Karpas-422 (cell line): Measurements from ENCODE around the gene LIPC. TPM values are rescaled to one million over a fixed set of nuclear protein-coding genes. Genes with fewer than 3 reads are reported as not detected.

Experiments
- DNase-seq: peaks from one replicate; pipeline ENCODE4 v3.0.0-alpha.2; 2015
- H2AFZ ChIP-seq: fragments of 200-600 bp; sonication (generic); 2 replicates; pipeline ENCODE4 v1.6.1; 2014; ENCODE audit warnings: antibody characterized with exemption, low read length, mixed read lengths
- H3K27ac ChIP-seq: fragments of 200-600 bp; sonication (generic); 2 replicates; pipeline ENCODE4 v1.5.1; 2014; ENCODE audit warnings: mild to moderate bottlenecking, low read length, moderate library complexity
- H3K27me3 ChIP-seq: fragments of 200-600 bp; sonication (generic); 2 replicates; pipeline ENCODE4 v1.6.1; 2014; ENCODE audit warnings: low read length, mixed read lengths
- H3K36me3 ChIP-seq: fragments of 200-600 bp; sonication (generic); 2 replicates; pipeline ENCODE4 v1.6.1; 2014; ENCODE audit warnings: low read length, mixed read lengths; ENCODE audit not compliant: insufficient read depth
- H3K4me1 ChIP-seq: fragments of 200-600 bp; sonication (generic); 2 replicates; pipeline ENCODE4 v1.6.1; 2014; ENCODE audit warnings: mild to moderate bottlenecking, low read length, mixed read lengths
- H3K4me2 ChIP-seq: fragments of 200-600 bp; sonication (generic); 2 replicates; pipeline ENCODE4 v1.6.1; 2014; ENCODE audit warnings: low read length, low read depth, mild to moderate bottlenecking; ENCODE audit not compliant: poor library complexity, severe bottlenecking
- H3K4me3 ChIP-seq: fragments of 200-600 bp; sonication (generic); 2 replicates; pipeline ENCODE4 v1.5.1; 2014; ENCODE audit warnings: mild to moderate bottlenecking, antibody characterized with exemption, low read length, mixed read lengths
- H3K79me2 ChIP-seq: fragments of 200-600 bp; sonication (generic); 2 replicates; pipeline ENCODE4 v1.6.1; 2014; ENCODE audit warnings: mild to moderate bottlenecking, low read length, mixed read lengths
- H3K9ac ChIP-seq: fragments of 200-600 bp; sonication (generic); 2 replicates; pipeline ENCODE4 v1.6.0; 2014; ENCODE audit warnings: low read length
- H3K9me2 ChIP-seq: fragments of 200-600 bp; sonication (generic), shearing (Covaris generic); replicated peaks from 2 replicates; pipeline ENCODE4 v1.6.0; 2014; ENCODE audit warnings: mild to moderate bottlenecking, low read length, moderate library complexity; ENCODE audit not compliant: insufficient read depth
- H3K9me3 ChIP-seq: fragments of 300-700, 200-600 bp; sonication (generic); 2 replicates; pipeline ENCODE4 v1.6.1; 2014; ENCODE audit warnings: low read length, mixed read lengths
- H4K20me1 ChIP-seq: fragments of 200-600 bp; sonication (generic); 2 replicates; pipeline ENCODE4 v1.6.1; 2014; ENCODE audit warnings: mild to moderate bottlenecking, antibody characterized with exemption, low read length, low read depth; ENCODE audit not compliant: insufficient read depth
- total RNA-seq: library from RNA; depleted of rRNA; stranded (reverse); fragments of >200 nt; shearing (Covaris generic); gene quantifications from 2 replicates; pipeline ENCODE4 v1.2.3, GENCODE V29; 2014; ENCODE audit warnings: low replicate concordance

LIPC gene
- total RNA-seq, 1 experiment from 2014 or later, result not detected

- H3K4me3 ChIP-seq, result no peak overlapping the region
- no peaks in the 10 kb centered on the region for H4K20me1 ChIP-seq
- H3K27ac ChIP-seq, result no peak overlapping the region
- H3K36me3 ChIP-seq, result no peaks in the 10 kb centered on the region
- H3K79me2 ChIP-seq, result no peaks in the 10 kb centered on the region
- no peak overlapping the region for H2AFZ ChIP-seq
- DNase-seq, result no peak
- H3K4me1 ChIP-seq, result no peaks in the 10 kb centered on the region
- H3K9ac ChIP-seq, result no peak overlapping the region
- H3K4me2 ChIP-seq, result no peak overlapping the region
- no peaks in the 10 kb centered on the region for H3K9me2 ChIP-seq
- no peaks in the 10 kb centered on the region for H3K27me3 ChIP-seq
- no peaks in the 10 kb centered on the region for H3K9me3 ChIP-seq
These were observed 39.6 kb downstream of the LIPC start for GRCh38 chr15:58471348-58471747.

- no peaks in the 10 kb centered on the region for H3K79me2 ChIP-seq
- H3K27ac ChIP-seq, result no peak overlapping the region
- no peaks in the 10 kb centered on the region for H3K4me1 ChIP-seq
- H3K9ac ChIP-seq, result no peak overlapping the region
- no peak overlapping the region for H3K4me3 ChIP-seq
- DNase-seq, result no peak
- H3K9me2 ChIP-seq, result no peaks in the 10 kb centered on the region
- H3K9me3 ChIP-seq, result no peaks in the 10 kb centered on the region
- H3K36me3 ChIP-seq, result no peaks in the 10 kb centered on the region
- H4K20me1 ChIP-seq, result no peaks in the 10 kb centered on the region
- H2AFZ ChIP-seq, result no peak overlapping the region
- H3K27me3 ChIP-seq, result no peaks in the 10 kb centered on the region
- no peak overlapping the region for H3K4me2 ChIP-seq
These were observed 40.4 kb downstream of the LIPC start for GRCh38 chr15:58472221-58472620.

GRCh38 chr15:58472821-58473581, 41.2 kb downstream of the LIPC start:
- H3K9ac ChIP-seq, result no peak overlapping the region
- no peaks in the 10 kb centered on the region for H3K4me1 ChIP-seq
- no peaks in the 10 kb centered on the region for H3K36me3 ChIP-seq
- no peaks in the 10 kb centered on the region for H3K9me3 ChIP-seq
- no peak overlapping the region for H2AFZ ChIP-seq
- H4K20me1 ChIP-seq, result no peaks in the 10 kb centered on the region
- DNase-seq, result no peak
- no peak overlapping the region for H3K4me2 ChIP-seq
- no peak overlapping the region for H3K27ac ChIP-seq
- no peaks in the 10 kb centered on the region for H3K27me3 ChIP-seq
- H3K9me2 ChIP-seq, result no peaks in the 10 kb centered on the region
- H3K4me3 ChIP-seq, result no peak overlapping the region
- H3K79me2 ChIP-seq, result no peaks in the 10 kb centered on the region

- no peak overlapping the region for H3K4me3 ChIP-seq
These were observed 41.9 kb downstream of the LIPC start for GRCh38 chr15:58473724-58474123.

GRCh38 chr15:58474741-58475323, 43.0 kb downstream of the LIPC start:
- Histone ChIP-seq H3K9me3 (no peaks in the 10 kb centered on the region), H3K27me3 (no peaks in the 10 kb centered on the region), H3K4me3 (no peak overlapping the region), H3K4me1 (no peaks in the 10 kb centered on the region), H2AFZ (no peak overlapping the region), H3K27ac (no peak overlapping the region), H3K9ac (no peak overlapping the region), H3K4me2 (no peak overlapping the region), H3K79me2 (no peaks in the 10 kb centered on the region), H4K20me1 (no peaks in the 10 kb centered on the region), H3K36me3 (no peaks in the 10 kb centered on the region), H3K9me2 (no peaks in the 10 kb centered on the region)
- no peak for DNase-seq

More at GRCh38 chr15:58473724-58474123, 41.9 kb downstream of the LIPC start:
- H3K9ac ChIP-seq, result no peak overlapping the region
- H3K4me1 ChIP-seq, result no peaks in the 10 kb centered on the region
- no peak overlapping the region for H3K4me2 ChIP-seq
- no peaks in the 10 kb centered on the region for H3K36me3 ChIP-seq
- no peak overlapping the region for H3K27ac ChIP-seq
- H3K27me3 ChIP-seq, result no peaks in the 10 kb centered on the region
- DNase-seq, result no peak
- no peaks in the 10 kb centered on the region for H3K9me3 ChIP-seq
- H4K20me1 ChIP-seq, result no peaks in the 10 kb centered on the region
- H2AFZ ChIP-seq, result no peak overlapping the region
- H3K9me2 ChIP-seq, result no peaks in the 10 kb centered on the region
- H3K79me2 ChIP-seq, result no peaks in the 10 kb centered on the region

- H3K79me2 ChIP-seq, result no peaks in the 10 kb centered on the region
- H3K4me2 ChIP-seq, result no peak overlapping the region
- H3K9me3 ChIP-seq, result no peaks in the 10 kb centered on the region
- H3K36me3 ChIP-seq, result no peaks in the 10 kb centered on the region
- H3K9ac ChIP-seq, result no peak overlapping the region
- H3K4me1 ChIP-seq, result no peaks in the 10 kb centered on the region
- no peaks in the 10 kb centered on the region for H4K20me1 ChIP-seq
- no peaks in the 10 kb centered on the region for H3K9me2 ChIP-seq
- no peak overlapping the region for H3K4me3 ChIP-seq
- no peak for DNase-seq
- H2AFZ ChIP-seq, result no peak overlapping the region
- H3K27ac ChIP-seq, result no peak overlapping the region
- H3K27me3 ChIP-seq, result no peaks in the 10 kb centered on the region
These were observed 44.1 kb downstream of the LIPC start for GRCh38 chr15:58475573-58476524.

GRCh38 chr15:58476525-58477162, 44.9 kb downstream of the LIPC start:
- no peak overlapping the region for H3K4me3 ChIP-seq
- no peaks in the 10 kb centered on the region for H3K79me2 ChIP-seq
- no peaks in the 10 kb centered on the region for H4K20me1 ChIP-seq
- DNase-seq, result no peak
- H3K9ac ChIP-seq, result no peak overlapping the region
- H3K36me3 ChIP-seq, result no peaks in the 10 kb centered on the region
- H3K9me3 ChIP-seq, result no peaks in the 10 kb centered on the region
- H3K27me3 ChIP-seq, result no peaks in the 10 kb centered on the region
- H3K4me1 ChIP-seq, result no peaks in the 10 kb centered on the region
- no peak overlapping the region for H2AFZ ChIP-seq
- H3K9me2 ChIP-seq, result no peaks in the 10 kb centered on the region
- no peak overlapping the region for H3K4me2 ChIP-seq
- no peak overlapping the region for H3K27ac ChIP-seq

GRCh38 chr15:58477170-58477569, 45.4 kb downstream of the LIPC start:
- H3K27me3 ChIP-seq, result no peaks in the 10 kb centered on the region
- H3K9ac ChIP-seq, result no peak overlapping the region
- no peaks in the 10 kb centered on the region for H3K9me3 ChIP-seq
- H3K4me2 ChIP-seq, result no peak overlapping the region
- DNase-seq, result no peak
- H2AFZ ChIP-seq, result no peak overlapping the region
- no peaks in the 10 kb centered on the region for H4K20me1 ChIP-seq
- H3K4me3 ChIP-seq, result no peak overlapping the region
- H3K4me1 ChIP-seq, result no peaks in the 10 kb centered on the region
- no peaks in the 10 kb centered on the region for H3K9me2 ChIP-seq
- no peak overlapping the region for H3K27ac ChIP-seq
- H3K36me3 ChIP-seq, result no peaks in the 10 kb centered on the region
- H3K79me2 ChIP-seq, result no peaks in the 10 kb centered on the region
